ENCODE results near the gene SH3RF3.
"Not testable (repeated sequence)": the region's sequence is repeated elsewhere in the genome, so short reads cannot be mapped to it uniquely, and the experiment has no call there.

The SH3RF3 gene

GRCh38 chr2:109154226-109154625 lies 25.2 kb downstream of the SH3RF3 start:
- no peak overlapping the region for H3K4me3 ChIP-seq (ENCODE audit: low read length)
- DNase-seq (ENCODE audit: low read depth) = no peak
- TF ChIP-seq CTCF (IDR thresholded peaks at IDR 0.05; ENCODE audit: insufficient read depth, low read depth, low read length, missing control alignments) = no peak

DNA sequence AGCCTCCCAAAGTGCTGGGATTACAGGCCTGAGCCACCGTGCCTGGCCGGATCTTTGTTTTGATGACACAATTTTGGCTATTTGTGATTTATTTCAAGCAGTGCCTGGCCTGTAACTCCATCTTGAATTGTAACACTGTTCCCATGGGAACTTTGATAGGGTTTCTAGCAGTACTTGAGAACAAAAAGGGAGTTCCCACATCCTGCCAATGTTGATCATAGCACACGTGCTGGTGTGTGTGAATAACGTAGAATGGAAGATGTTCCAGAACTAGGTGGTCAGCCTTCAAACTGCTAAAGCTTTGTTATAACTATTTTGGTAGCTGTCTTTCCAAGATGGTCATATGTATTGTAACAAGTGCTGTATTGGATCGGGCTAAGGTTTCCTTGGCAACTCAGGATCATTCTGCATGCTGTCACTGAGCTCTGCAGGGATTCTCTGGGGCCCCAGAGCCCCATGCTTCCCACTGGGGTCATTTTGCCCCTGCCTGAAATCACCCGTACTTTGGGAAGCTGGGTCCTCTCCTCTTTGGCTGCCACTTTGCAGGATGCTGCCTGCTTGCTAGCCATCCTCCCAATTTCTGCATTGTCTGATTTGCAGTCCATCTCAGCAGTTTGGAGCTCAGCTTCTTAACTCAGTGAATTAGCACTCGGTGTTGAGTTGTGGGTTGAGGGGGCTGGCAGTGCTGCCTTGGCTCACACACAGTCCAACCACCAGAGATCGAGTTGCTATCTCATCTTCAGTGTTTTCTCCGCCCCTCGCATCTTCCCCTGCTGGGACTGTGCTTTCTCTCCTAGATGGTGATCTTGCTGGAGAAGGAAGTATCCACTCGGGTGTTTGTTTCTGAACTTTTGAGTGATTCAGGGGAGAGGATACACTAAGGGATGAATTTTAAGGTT lies 26.8 kb downstream of the SH3RF3 start:
- H3K4me3 ChIP-seq (ENCODE audit: low read length) = no peak overlapping the region
- TF ChIP-seq CTCF (IDR thresholded peaks at IDR 0.05; ENCODE audit: insufficient read depth, low read depth, low read length, missing control alignments) = no peak
- DNase-seq (ENCODE audit: low read depth) = no peak

DNA sequence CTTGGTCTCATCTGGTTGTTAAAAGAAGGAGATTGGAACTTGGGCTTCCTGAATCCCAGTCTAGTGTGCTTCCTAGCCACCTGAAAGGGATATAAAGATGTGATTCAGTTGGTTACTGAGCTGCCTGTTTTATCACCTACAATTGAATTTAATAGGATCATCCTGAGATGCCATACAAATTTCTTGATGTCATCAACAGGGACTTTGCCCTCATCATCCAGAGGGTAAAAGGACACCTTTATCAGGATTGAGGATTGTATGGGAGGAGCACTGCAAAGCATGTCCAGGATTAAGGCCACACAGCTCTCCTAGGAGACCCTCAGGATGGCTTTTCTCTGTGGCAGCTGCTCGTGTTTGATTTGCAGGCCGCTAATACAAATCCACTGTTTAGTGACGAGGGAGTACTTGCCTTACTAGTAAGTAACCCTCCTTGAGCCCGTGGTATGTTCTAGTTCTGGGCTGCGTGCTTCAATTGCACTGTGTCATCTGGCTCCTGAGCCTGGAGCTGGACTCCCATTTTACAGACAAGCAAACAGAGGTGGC lies 28.6 kb downstream of the SH3RF3 start:
- TF ChIP-seq CTCF (IDR thresholded peaks at IDR 0.05; ENCODE audit: insufficient read depth, low read depth, low read length, missing control alignments) = no peak
- H3K4me3 ChIP-seq (ENCODE audit: low read length) = no peak overlapping the region
- no peak for DNase-seq (ENCODE audit: low read depth)

DNA sequence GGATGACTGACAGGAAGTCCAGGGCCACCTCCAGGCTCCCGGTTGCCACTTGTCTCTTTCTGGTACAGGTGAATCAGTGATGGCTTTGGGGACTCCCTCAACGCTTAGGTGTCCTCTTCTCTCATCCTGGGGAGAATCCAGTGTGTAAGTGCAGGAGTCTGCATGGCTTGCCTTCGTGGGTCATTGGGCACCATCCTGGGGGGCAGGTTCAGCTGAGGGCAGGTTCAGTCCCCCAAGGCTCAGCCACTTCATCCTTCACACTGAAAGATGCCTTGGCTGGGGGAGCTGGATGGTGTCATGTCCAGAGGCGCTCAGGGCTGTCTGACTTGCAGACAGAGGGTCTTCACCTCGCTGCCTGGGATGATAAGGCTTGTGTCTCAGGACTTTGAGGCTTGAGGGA lies 29.2 kb downstream of the SH3RF3 start:
- DNase-seq (ENCODE audit: low read depth) = no peak
- TF ChIP-seq CTCF (IDR thresholded peaks at IDR 0.05; ENCODE audit: insufficient read depth, low read depth, low read length, missing control alignments) = no peak
- no peak overlapping the region for H3K4me3 ChIP-seq (ENCODE audit: low read length)

DNA sequence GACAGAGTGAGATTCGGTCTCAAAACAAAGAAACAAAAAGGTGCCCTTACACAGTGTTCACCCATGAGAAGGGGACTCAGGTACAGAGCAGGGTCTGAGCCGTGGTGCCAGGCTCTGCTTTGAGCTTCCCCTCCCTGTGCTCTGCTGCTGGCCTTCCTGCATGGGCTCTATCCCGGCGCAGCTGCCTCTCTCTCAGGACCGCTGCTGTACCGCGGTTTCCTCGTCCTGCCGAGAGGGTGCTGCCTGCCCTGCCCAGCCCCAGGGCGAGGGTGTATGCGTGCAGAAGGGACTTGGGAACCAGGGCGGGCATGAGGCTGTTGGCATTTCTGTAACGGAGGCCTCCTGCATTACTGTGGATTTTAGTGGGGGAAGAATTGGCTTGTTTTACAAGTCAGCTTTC lies 30.1 kb downstream of the SH3RF3 start:
- no peak for TF ChIP-seq CTCF (IDR thresholded peaks at IDR 0.05; ENCODE audit: insufficient read depth, low read depth, low read length, missing control alignments)
- H3K4me3 ChIP-seq (ENCODE audit: low read length) = no peak overlapping the region
- no peak for DNase-seq (ENCODE audit: low read depth)

GRCh38 chr2:109160714-109161440 lies 31.9 kb downstream of the SH3RF3 start:
- DNase-seq (ENCODE audit: low read depth) = no peak
- H3K4me3 ChIP-seq (ENCODE audit: low read length) = no peak overlapping the region
- TF ChIP-seq CTCF (IDR thresholded peaks at IDR 0.05; ENCODE audit: insufficient read depth, low read depth, low read length, missing control alignments) = no peak

DNA sequence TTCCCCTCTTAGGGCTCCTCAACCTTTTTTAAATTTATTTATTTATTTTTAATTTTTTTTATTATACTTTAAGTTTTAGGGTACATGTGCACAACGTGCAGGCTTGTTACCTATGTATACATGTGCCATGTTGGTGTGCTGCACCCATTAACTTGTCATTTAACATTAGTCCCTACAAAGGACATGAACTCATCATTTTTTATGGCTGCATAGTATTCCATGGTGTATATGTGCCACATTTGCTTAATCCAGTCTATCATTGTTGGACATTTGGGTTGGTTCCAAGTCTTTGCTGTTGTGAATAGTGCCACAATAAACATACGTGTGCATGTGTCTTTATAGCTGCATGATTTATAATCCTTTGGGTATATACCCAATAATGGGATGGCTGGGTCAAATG lies 33.4 kb downstream of the SH3RF3 start:
- not testable (repeated sequence) for DNase-seq (ENCODE audit: low read depth); H3K4me3 ChIP-seq (ENCODE audit: low read length)
